Neural cell (in vitro differentiated cells): ENCODE data around the gene STKLD1.

Source experiments
- CTCF ChIP-seq: fragments of 450-650 bp; IDR thresholded peaks from 2 replicates; pipeline ENCODE4 v1.5.1; 2014; ENCODE audit warnings: antibody characterized with exemption, mild to moderate bottlenecking, moderate library complexity; ENCODE audit not compliant: poor library complexity, severe bottlenecking
- EP300 ChIP-seq: fragments of 450-650 bp; conservative IDR thresholded peaks from 2 replicates; pipeline ENCODE4 v1.6.1; 2014; ENCODE audit warnings: antibody characterized with exemption, mild to moderate bottlenecking, moderate library complexity; ENCODE audit not compliant: poor library complexity, severe bottlenecking
- EZH2 ChIP-seq: fragments of 200-600, 300-800 bp; shearing (Covaris generic), sonication (generic); IDR thresholded peaks from 2 replicates; pipeline ENCODE4 v1.6.1; 2014; ENCODE audit warnings: antibody characterized with exemption, low read length, borderline replicate concordance, mild to moderate bottlenecking; ENCODE audit not compliant: insufficient read depth, poor library complexity, severe bottlenecking
- MXI1 ChIP-seq: fragments of 450-650 bp; conservative IDR thresholded peaks from 2 replicates; pipeline ENCODE4 v1.6.1; 2014; ENCODE audit warnings: antibody characterized with exemption, mild to moderate bottlenecking; ENCODE audit not compliant: poor library complexity, severe bottlenecking
- POLR2AphosphoS5 ChIP-seq: IDR thresholded peaks from 2 replicates; pipeline ENCODE4 v1.6.1; 2012
- RAD21 ChIP-seq: fragments of 450-650 bp; conservative IDR thresholded peaks from 2 replicates; pipeline ENCODE4 v1.6.1; 2014; ENCODE audit warnings: antibody characterized with exemption, mild to moderate bottlenecking, moderate library complexity
- REST ChIP-seq: IDR thresholded peaks from 2 replicates; pipeline ENCODE4 v1.6.1; 2012; ENCODE audit warnings: borderline replicate concordance
- SMC3 ChIP-seq: fragments of 450-650 bp; conservative IDR thresholded peaks from 2 replicates; pipeline ENCODE4 v1.6.1; 2014; ENCODE audit warnings: antibody characterized with exemption, mild to moderate bottlenecking, moderate library complexity; ENCODE audit not compliant: poor library complexity
- TAF1 ChIP-seq: IDR thresholded peaks from 2 replicates; pipeline ENCODE4 v1.6.1; 2012; ENCODE audit warnings: low read depth

DNA sequence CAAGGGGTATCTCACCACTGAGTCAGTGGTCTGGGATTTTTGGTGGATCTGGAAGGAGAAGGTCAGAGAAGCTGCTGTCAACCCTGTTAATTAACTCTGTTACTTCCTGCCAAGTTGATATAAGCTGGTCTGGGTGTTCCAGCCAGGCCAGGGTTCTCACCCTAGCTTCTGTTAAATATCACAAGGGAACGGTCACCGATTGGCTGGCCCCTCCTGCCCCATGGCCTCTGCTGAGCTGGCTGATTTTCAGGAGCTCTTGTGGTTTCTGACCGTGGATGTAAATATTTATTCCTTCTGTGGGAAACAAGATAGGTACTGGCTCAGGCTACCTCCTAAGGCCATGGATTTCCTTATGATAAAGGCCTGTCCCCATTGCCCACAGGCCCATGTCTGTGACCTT, 47.0 kb downstream of the STKLD1 start:
- TF ChIP-seq MXI1, result no peak
- TF ChIP-seq CTCF, result no peak
- no peak for TF ChIP-seq EZH2
- no peak for TF ChIP-seq POLR2AphosphoS5
- no peak for TF ChIP-seq RAD21
- TF ChIP-seq REST, result no peak
- no peak for TF ChIP-seq TAF1
- no peak for TF ChIP-seq EP300
- TF ChIP-seq SMC3, result no peak
